Skeletal muscle tissue (tissue), 4 donors: Measurements from ENCODE around the gene PHETA1. TPM values are rescaled to one million over a fixed set of nuclear protein-coding genes. Genes with fewer than 3 reads are reported as not detected.
A peak's percentile ranks its signal among the peaks of the same experiment; 100 is the strongest.

Source experiments
- H3K27ac ChIP-seq: one replicate; pipeline ENCODE4 v1.7.0; 2013; ENCODE audit warnings: mild to moderate bottlenecking, low read depth, low read length, inconsistent platforms
- H3K27me3 ChIP-seq, 3 donors: one replicate each; pipeline ENCODE4 v1.7.0; 2013; ENCODE audit warnings: low read length in 3 of 3; ENCODE audit not compliant: control insufficient read depth in 3 of 3, insufficient read depth in 3 of 3
- H3K36me3 ChIP-seq, 3 donors: one replicate each; pipeline ENCODE4 v1.7.0; 2013; ENCODE audit warnings: low read length in 3 of 3; ENCODE audit not compliant: control insufficient read depth in 3 of 3, insufficient read depth in 3 of 3
- H3K4me1 ChIP-seq, 3 donors: one replicate each; pipeline ENCODE4 v1.7.0; 2013; ENCODE audit warnings: low read length in 3 of 3, mild to moderate bottlenecking in 3 of 3; ENCODE audit not compliant: control insufficient read depth in 3 of 3, insufficient read depth in 3 of 3
- H3K4me3 ChIP-seq, 3 donors: one replicate each; pipeline ENCODE4 v1.7.0; 2013; ENCODE audit warnings: low read length in 3 of 3
- H3K9ac ChIP-seq, 3 donors: one replicate each; pipeline ENCODE4 v1.7.0; 2013; ENCODE audit warnings: low read length in 3 of 3, mild to moderate bottlenecking in 3 of 3, moderate library complexity in 2 of 3, low read depth in 1 of 3
- H3K9me3 ChIP-seq, 3 donors: one replicate each; pipeline ENCODE4 v1.7.0; 2013; ENCODE audit warnings: low read length in 3 of 3; ENCODE audit not compliant: control insufficient read depth in 3 of 3
- total RNA-seq: library from RNA; depleted of rRNA; stranded (reverse); fragments of >200 nt; gene quantifications from one replicate; pipeline ENCODE4 v1.2.3, GENCODE V29; 2014
- donor health status: Osteomylitis.

The PHETA1 gene
- total RNA-seq, 1 donor from 2014 or later, result 2.6 TPM

DNA sequence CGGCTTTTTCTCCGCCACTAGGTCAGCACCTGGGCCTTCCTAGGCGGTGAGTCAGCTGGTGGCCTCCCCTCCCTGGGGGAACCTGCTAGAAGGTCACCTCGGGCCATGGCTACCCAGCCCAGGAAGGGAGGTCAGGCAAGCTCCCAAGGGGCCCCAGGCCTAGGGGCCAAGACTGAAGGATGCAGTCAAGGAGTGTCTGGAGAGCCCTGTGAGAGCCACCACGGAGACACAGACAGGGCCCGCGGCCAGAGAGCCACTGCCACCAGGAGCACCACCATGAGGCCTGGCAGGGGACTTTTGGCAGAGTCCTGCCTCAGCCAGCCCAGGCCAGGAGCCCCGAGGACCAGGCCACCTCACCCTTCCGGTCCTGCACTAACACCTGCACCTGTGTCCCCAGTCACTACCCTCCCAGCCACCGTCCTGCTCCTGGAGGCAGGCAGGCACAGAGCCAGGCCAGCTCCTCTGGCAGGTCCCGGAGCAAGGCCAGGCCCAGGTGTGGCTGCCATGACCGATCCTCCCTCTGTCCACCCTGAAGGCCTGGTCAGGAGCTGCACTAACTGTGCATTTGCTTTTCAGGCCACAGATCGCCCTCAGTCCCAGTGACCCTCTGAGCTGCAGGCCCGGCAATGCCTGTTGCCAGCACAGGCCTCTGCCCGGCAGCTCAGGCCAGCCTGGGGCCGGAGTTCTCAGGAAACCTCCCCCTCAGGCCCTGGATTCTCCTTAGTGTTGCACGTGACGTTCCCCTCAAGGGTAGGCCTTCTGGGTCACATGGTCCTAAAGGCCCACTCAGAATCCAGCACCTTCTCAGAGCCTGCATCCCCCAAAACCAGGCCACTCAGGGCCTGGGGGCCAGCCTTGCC is 6.9 kb downstream of the PHETA1 start:
- H3K36me3 ChIP-seq, result peaks cover 7 to 18% (median 9%) of the 10 kb centered on the region in 3 donors
- peaks cover 3 to 11% (median 4%) of the 10 kb centered on the region in 3 donors for H3K27me3 ChIP-seq
- H3K27ac ChIP-seq, result no peak overlapping the region
- H3K9ac ChIP-seq, result peak overlapping the region in 1 of 3 donors; percentile 54
- no peak overlapping the region for H3K4me3 ChIP-seq
- H3K9me3 ChIP-seq, result no peaks in the 10 kb centered on the region
- H3K4me1 ChIP-seq, result peaks cover 7 to 22% (median 10%) of the 10 kb centered on the region in 3 donors

DNA sequence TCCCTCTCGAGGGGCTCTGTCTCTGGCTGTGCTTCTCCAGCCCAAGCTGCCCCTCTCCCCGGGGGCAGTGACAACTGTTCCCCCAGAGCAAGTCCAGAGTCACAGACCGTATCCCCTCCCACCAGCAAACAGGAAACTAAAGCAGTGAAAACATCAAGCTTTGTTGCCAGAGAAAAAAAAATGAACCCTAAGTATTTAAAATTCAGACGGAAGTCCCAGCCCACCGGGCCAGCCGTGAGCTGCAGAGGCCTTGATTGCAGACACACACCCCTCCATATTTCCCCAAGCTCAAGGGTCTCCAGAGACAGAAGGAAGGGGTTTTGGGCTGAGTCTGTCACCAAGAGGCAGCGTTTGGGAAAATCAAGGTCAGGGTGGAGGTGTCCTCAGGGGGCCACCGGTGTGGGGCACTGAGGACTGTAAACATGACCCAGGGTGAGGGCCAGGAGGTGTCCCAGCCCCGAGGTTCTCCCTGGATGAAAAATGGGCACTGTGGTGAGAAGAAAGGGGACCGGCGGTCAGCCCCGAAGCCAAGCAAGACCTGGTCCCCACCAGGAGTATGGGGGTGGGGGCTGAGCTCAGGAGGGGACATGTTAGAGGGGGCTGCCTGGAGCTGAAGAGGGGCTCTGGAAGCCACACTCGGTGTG is 7.7 kb downstream of the PHETA1 start:
- Histone ChIP-seq H3K9me3 (no peaks in the 10 kb centered on the region), H3K27me3 (peaks cover 3 to 11% (median 4%) of the 10 kb centered on the region in 3 donors), H3K36me3 (peaks cover 7 to 18% (median 7%) of the 10 kb centered on the region in 3 donors), H3K9ac (no peak overlapping the region), H3K27ac (no peak overlapping the region), H3K4me3 (no peak overlapping the region), H3K4me1 (peaks cover 6 to 21% (median 10%) of the 10 kb centered on the region in 3 donors)

DNA sequence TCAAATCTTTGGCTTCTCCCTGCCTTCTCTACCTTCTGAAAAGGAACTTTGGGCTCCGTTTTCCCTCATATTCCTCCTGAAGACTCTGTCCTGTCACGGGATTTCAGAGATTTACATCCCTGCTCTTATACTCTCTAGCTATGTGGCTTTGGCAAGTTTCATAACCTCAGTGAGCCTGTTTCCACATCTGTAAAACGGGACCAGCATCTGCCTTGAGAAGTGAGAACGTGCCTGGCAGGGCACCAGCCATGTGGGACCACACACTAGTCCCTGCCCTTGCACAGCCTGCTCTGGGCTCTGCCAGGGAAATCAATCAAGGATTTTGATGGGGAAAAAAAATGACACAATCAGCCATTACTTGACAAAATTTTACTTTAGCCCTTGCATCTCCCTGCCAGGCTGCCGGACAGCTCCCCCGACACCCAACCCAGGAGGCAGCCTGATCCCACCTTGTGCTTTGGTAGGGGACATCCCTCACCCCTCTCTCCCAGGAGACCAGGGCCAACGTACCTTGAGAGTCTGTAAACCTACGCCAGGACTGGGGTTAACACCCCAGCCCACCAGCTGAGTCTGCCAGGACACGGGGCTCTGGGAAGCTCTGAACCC is 8.5 kb downstream of the PHETA1 start:
- H3K27ac ChIP-seq, result no peak overlapping the region
- H3K36me3 ChIP-seq, result peaks cover 6 to 15% (median 7%) of the 10 kb centered on the region in 3 donors

DNA sequence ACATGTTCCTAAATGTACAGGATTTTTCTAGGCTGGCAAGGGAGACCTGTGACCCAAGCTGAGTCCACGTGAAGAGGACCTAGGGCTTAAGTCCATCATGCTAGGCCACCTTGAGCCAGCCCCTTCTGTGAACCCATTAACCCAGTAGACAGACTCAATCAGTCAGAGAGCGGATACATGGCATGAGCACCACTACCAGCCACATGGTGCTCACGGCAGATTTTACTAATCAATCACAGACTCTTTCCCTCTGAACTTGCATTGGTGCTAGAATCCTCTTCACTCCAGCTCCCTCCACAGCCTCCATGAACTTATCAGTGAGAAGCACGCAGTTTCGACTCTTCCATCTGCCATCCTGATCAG is 9.0 kb downstream of the PHETA1 start:
- Histone ChIP-seq H3K9ac (no peak overlapping the region), H3K9me3 (no peaks in the 10 kb centered on the region), H3K4me3 (no peak overlapping the region), H3K27me3 (peaks cover 3 to 11% (median 4%) of the 10 kb centered on the region in 3 donors), H3K36me3 (peaks cover 2 to 10% (median 7%) of the 10 kb centered on the region in 3 donors), H3K4me1 (peaks cover 6 to 21% (median 10%) of the 10 kb centered on the region in 3 donors), H3K27ac (no peak overlapping the region)

More for the DNA sequence above, 8.5 kb downstream of the PHETA1 start:
- H3K4me3 ChIP-seq, result no peak overlapping the region
- H3K9me3 ChIP-seq, result no peaks in the 10 kb centered on the region
- H3K9ac ChIP-seq, result no peak overlapping the region
- H3K4me1 ChIP-seq, result peaks cover 6 to 21% (median 10%) of the 10 kb centered on the region in 3 donors
- peaks cover 3 to 11% (median 4%) of the 10 kb centered on the region in 3 donors for H3K27me3 ChIP-seq

- Histone ChIP-seq H3K4me1 (peaks cover 6 to 21% (median 10%) of the 10 kb centered on the region in 3 donors), H3K9me3 (no peaks in the 10 kb centered on the region), H3K27me3 (peaks cover 3 to 11% (median 4%) of the 10 kb centered on the region in 3 donors), H3K36me3 (peaks cover 0 to 8% (median 7%) of the 10 kb centered on the region in 3 donors), H3K27ac (no peak overlapping the region), H3K9ac (no peak overlapping the region), H3K4me3 (no peak overlapping the region)
These were observed 9.5 kb downstream of the PHETA1 start for GRCh38 chr12:111359231-111359913.

- Histone ChIP-seq H3K27ac (no peak overlapping the region), H3K4me1 (peaks cover 0 to 10% (median 0%) of the 10 kb centered on the region in 3 donors), H3K4me3 (no peak overlapping the region), H3K9ac (no peak overlapping the region), H3K36me3 (no peaks in the 10 kb centered on the region), H3K27me3 (peaks cover 3 to 11% (median 4%) of the 10 kb centered on the region in 3 donors), H3K9me3 (no peaks in the 10 kb centered on the region)
These were observed 13.5 kb downstream of the PHETA1 start for GRCh38 chr12:111355201-111355925.

DNA sequence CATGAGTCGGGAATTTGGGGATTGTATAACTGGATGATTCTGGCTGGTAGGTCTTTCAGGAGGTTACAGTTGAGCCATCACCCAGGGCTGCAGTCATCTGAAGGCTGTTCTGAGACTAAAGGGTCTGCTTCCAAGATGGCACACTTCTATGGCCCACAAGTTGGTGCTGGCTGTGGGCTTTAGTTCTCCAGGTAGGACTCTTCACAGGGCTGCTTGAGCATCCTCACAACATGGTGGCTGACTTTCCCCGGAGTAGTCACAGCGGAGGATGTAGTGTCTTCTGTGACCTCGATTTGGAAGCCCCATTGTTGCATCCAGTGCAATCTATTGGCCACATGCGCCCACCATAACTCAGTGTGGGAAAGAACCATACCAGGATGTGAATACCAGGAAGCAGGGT is 14.4 kb downstream of the PHETA1 start:
- Histone ChIP-seq H3K4me3 (no peak overlapping the region), H3K27ac (no peak overlapping the region), H3K4me1 (peaks cover 0 to 4% (median 0%) of the 10 kb centered on the region in 3 donors)

DNA sequence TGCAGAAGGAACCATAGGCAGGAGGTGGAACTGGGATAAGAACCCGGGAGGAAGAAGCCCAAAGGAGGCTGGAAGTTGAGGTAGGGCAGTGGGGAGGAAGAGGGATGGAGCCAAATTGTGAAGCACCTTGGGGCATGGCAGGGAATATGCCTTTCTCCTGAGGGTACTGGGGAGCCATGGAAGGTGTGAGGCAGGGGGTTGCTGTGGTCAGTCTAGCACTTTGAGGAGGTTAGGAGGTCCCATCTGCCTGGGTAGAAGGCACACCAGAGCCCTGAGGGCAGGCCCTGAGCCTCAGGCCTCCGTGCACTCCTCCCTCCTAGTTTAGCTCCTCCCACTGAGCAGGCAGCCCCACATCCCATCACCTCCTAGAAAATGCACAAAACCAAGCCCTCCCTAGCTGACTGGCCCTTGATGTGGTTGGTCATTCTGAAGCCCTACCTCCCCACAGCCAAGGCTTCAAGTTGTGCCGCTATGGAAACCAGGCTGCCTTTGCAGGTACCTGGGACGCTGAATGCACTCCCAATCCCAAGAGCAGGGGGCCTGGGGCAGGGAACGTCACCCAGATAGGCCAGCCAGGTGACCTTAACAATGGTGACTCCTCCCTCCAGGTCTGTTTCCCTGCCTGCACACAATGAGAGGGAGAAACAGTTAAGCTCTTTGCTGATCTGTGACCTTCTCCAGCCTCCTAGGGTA is 15.1 kb downstream of the PHETA1 start:
- H3K4me3 ChIP-seq, result no peak overlapping the region
- H3K36me3 ChIP-seq, result no peaks in the 10 kb centered on the region
- no peak overlapping the region for H3K9ac ChIP-seq
- H3K4me1 ChIP-seq, result no peaks in the 10 kb centered on the region
- peaks cover 3 to 4% (median 4%) of the 10 kb centered on the region in 3 donors for H3K27me3 ChIP-seq
- peaks cover 0 to 3% (median 1%) of the 10 kb centered on the region in 3 donors for H3K9me3 ChIP-seq
- no peak overlapping the region for H3K27ac ChIP-seq

More for the DNA sequence above, 14.4 kb downstream of the PHETA1 start:
- Histone ChIP-seq H3K36me3 (no peaks in the 10 kb centered on the region), H3K9me3 (peaks cover 0 to under 1% (median 0%) of the 10 kb centered on the region in 3 donors), H3K27me3 (peaks cover 3 to 4% (median 4%) of the 10 kb centered on the region in 3 donors), H3K9ac (no peak overlapping the region)
